OCI-LY7 (cell line): ENCODE measurements around the gene FGD2. TPM values are rescaled to one million over a fixed set of nuclear protein-coding genes. Genes with fewer than 3 reads are reported as not detected.
"Not testable (repeated sequence)": the region's sequence is repeated elsewhere in the genome, so short reads cannot be mapped to it uniquely, and the experiment has no call there.

ENCODE experiments used
- BruUV-seq: library from RNA; stranded (reverse); fragments of 400-500 nt; replicated peaks from 2 replicates; lab custom pipeline; 2021; lab: Mats Ljungman, UMichigan
- CTCF ChIA-PET: fragments of 300-600 bp; sonication (Branson Sonifier 250); formaldehyde crosslinking; loops from one replicate; lab custom pipeline; 2022; ENCODE audit warnings: antibody characterized with exemption; ENCODE audit not compliant: unreplicated experiment; lab: Charles Lee
- POLR2A ChIA-PET: fragments of 300-600 bp; sonication (Branson Sonifier 250); formaldehyde crosslinking; loops from one replicate; lab custom pipeline; 2022; ENCODE audit warnings: antibody characterized with exemption; lab: Charles Lee
- DNase-seq: peaks from one replicate; pipeline ENCODE4 v3.0.0-alpha.2; 2015; ENCODE audit warnings: low spot score
- H2AFZ ChIP-seq: fragments of 200-600 bp; sonication (generic), shearing (Covaris generic); 2 replicates; pipeline ENCODE4 v1.6.1; 2014; ENCODE audit warnings: mild to moderate bottlenecking, antibody characterized with exemption, low read length, moderate library complexity
- H3K27ac ChIP-seq: fragments of 200-600 bp; sonication (generic); 2 replicates; pipeline ENCODE4 v1.5.1; 2014; ENCODE audit warnings: mixed run types, low read depth, mild to moderate bottlenecking, moderate library complexity, low read length, inconsistent platforms; ENCODE audit not compliant: poor library complexity, severe bottlenecking
- H3K36me3 ChIP-seq: fragments of 200-600 bp; sonication (generic); 2 replicates; pipeline ENCODE4 v1.6.1; 2014; ENCODE audit warnings: mild to moderate bottlenecking, antibody characterized with exemption, low read length, moderate library complexity, mixed read lengths; ENCODE audit not compliant: insufficient read depth
- H3K4me1 ChIP-seq: fragments of 200-600 bp; sonication (generic); 2 replicates; pipeline ENCODE4 v1.5.1; 2014; ENCODE audit warnings: mild to moderate bottlenecking, low read length; ENCODE audit not compliant: insufficient read depth, poor library complexity, severe bottlenecking
- H3K4me2 ChIP-seq: fragments of 200-600 bp; sonication (generic); 2 replicates; pipeline ENCODE4 v1.6.1; 2014; ENCODE audit warnings: mild to moderate bottlenecking, low read length
- H3K4me3 ChIP-seq: fragments of 200-600 bp; sonication (generic); 2 replicates; pipeline ENCODE4 v1.5.1; 2014; ENCODE audit warnings: mild to moderate bottlenecking, low read depth, low read length; ENCODE audit not compliant: poor library complexity, severe bottlenecking
- H3K79me2 ChIP-seq: fragments of 200-600 bp; sonication (generic); 2 replicates; pipeline ENCODE4 v1.6.1; 2016; ENCODE audit warnings: low read depth, mild to moderate bottlenecking, low read length, moderate library complexity, mixed read lengths; ENCODE audit not compliant: insufficient read depth
- H3K9me2 ChIP-seq: fragments of 200-600 bp; sonication (generic); 2 replicates; pipeline ENCODE4 v1.6.1; 2016; ENCODE audit warnings: mild to moderate bottlenecking, low read length, mixed read lengths; ENCODE audit not compliant: insufficient read depth
- H3K9me3 ChIP-seq: fragments of 200-600 bp; sonication (generic); 2 replicates; pipeline ENCODE4 v1.6.1; 2014; ENCODE audit warnings: mild to moderate bottlenecking, mixed run types, low read length, mixed read lengths
- H4K20me1 ChIP-seq: fragments of 200-600 bp; sonication (generic); 2 replicates; pipeline ENCODE4 v1.6.1; 2014; ENCODE audit warnings: mild to moderate bottlenecking, antibody characterized with exemption, low read length, moderate library complexity, mixed read lengths; ENCODE audit not compliant: insufficient read depth
- CTCF ChIP-seq: fragments of 200-600 bp; sonication (generic); conservative IDR thresholded peaks from 2 replicates; pipeline ENCODE4 v1.5.1; 2014; ENCODE audit warnings: mild to moderate bottlenecking, antibody characterized with exemption, low read length, moderate library complexity, mixed read lengths
- EZH2phosphoT487 ChIP-seq: fragments of 200-600 bp; sonication (generic); IDR thresholded peaks from 2 replicates; pipeline ENCODE4 v1.6.1; 2018; ENCODE audit warnings: low read depth, borderline replicate concordance, mild to moderate bottlenecking, mixed run types, antibody characterized with exemption, low read length, moderate library complexity, mixed read lengths
- intact Hi-C: fragments of 100-400 bp; cut with micrococcal nuclease; formaldehyde crosslinking; loops from one replicate; pipeline ENCODE4 v1.10.0; 2022; ENCODE audit not compliant: unreplicated experiment
- total RNA-seq, 2 experiments: library from RNA; depleted of rRNA in 1 of 2; stranded (reverse); fragments of >200 nt in 1 of 2; shearing (Covaris generic) in 1 of 2; gene quantifications; 2 replicates each; pipeline ENCODE4 v1.2.3, GENCODE V29; 2014 to 2022

Gene FGD2
- total RNA-seq, 2 experiments from 2014 or later = 27.8 to 48.6 TPM

DNA sequence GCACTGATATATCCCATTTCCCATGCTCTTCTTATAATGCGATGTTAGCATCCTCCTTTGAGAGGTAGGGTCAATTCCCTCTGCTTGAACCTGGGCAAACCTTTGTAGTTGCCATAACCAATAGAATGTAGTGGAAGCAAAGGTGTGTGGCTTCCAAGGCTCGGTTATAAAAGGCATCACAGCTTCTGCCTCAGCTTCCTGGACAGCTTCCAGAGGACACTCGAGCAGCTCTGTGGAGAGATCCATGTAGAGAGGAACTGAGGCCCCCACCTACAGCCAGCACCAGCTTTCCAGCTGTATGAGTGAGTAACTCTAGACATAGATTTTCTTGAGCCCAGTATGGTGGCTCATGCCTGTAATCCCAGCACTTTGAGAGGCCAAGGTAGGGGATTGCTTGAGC, 36.7 kb downstream of the FGD2 start:
- no peak overlapping the region for H2AFZ ChIP-seq

DNA sequence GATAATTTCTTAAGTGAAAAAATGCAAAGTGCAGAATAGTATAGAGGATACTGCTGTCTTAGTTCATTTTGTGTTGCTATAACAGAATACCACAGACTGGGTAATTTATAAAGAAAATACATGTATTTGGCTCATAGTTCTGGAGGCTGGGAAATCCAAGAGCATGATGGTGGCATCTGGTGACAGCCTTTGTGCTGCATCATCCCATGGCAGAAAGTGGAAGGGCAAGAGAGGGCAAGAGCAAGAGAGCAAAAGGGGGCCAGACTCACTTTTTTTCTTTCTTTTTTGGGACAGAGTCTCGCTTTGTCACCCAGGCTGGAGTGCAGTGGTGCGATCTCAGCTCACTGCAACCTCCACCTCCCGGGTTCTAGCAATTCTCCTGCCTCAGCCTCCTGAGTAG, 37.6 kb downstream of the FGD2 start:
- H3K27ac ChIP-seq, BruUV-seq, H4K20me1 ChIP-seq, H3K4me2 ChIP-seq, POLR2A ChIA-PET, H2AFZ ChIP-seq, intact Hi-C loops, H3K4me3 ChIP-seq, DNase-seq, H3K9me3 ChIP-seq, H3K9me2 ChIP-seq, H3K36me3 ChIP-seq, H3K79me2 ChIP-seq, CTCF ChIA-PET, H3K4me1 ChIP-seq: not testable (repeated sequence)

More for the DNA sequence above, 36.7 kb downstream of the FGD2 start:
- no peak overlapping the region for H3K4me3 ChIP-seq
- no peaks in the 10 kb centered on the region for H3K9me2 ChIP-seq
- no peaks in the 10 kb centered on the region for H4K20me1 ChIP-seq
- intact Hi-C loops = no loop called here
- no peaks in the 10 kb centered on the region for H3K4me1 ChIP-seq
- no peak for DNase-seq
- CTCF ChIA-PET = no interaction called here
- no peak for TF ChIP-seq EZH2phosphoT487
- no peak for TF ChIP-seq CTCF
- BruUV-seq = no TSS peak
- H3K36me3 ChIP-seq = no peaks in the 10 kb centered on the region
- no peak overlapping the region for H3K4me2 ChIP-seq
- H3K27ac ChIP-seq = no peak overlapping the region
- no peaks in the 10 kb centered on the region for H3K79me2 ChIP-seq
- H3K9me3 ChIP-seq = no peaks in the 10 kb centered on the region
- POLR2A ChIA-PET = no interaction called here

- Histone ChIP-seq H3K36me3 (no peaks in the 10 kb centered on the region), H3K9me3 (no peaks in the 10 kb centered on the region), H3K4me2 (no peak overlapping the region), H3K27ac (no peak overlapping the region), H3K4me3 (no peak overlapping the region), H3K79me2 (no peaks in the 10 kb centered on the region), H4K20me1 (peaks cover 3% of the 10 kb centered on the region; the same call in 1 of the 2 replicates), H2AFZ (no peak overlapping the region), H3K4me1 (peaks cover 41% of the 10 kb centered on the region), H3K9me2 (no peaks in the 10 kb centered on the region)
- no peak for TF ChIP-seq EZH2phosphoT487
- no peak for TF ChIP-seq CTCF
- intact Hi-C loops = no loop called here
- no TSS peak for BruUV-seq
- DNase-seq = no peak
- ChIA-PET POLR2A (interaction anchor here (0.9 kb wide), 1 partner anchor 145 kb away, joined by 3 read pairs; no protein-coding TSS in a partner anchor), CTCF (interaction anchor here (0.6 kb wide), 1 partner anchor 1560 kb away, joined by 3 read pairs; no protein-coding TSS in a partner anchor)
Measured at GRCh38 chr6:37047346-37047688, 41.9 kb downstream of the FGD2 start.
